ENCODE data around the gene RNF187. TPM values are rescaled to one million over a fixed set of nuclear protein-coding genes. Genes with fewer than 3 reads are reported as not detected.

RNF187 gene
- total and polyA plus RNA-seq, 2 of the 13 experiments (the other 11 are each of a cell fraction or from before 2014, with no cell fraction given), result 41.3 to 59.4 TPM

- TF ChIP-seq ZSCAN21 (CRISPR knock-in tag; IDR thresholded peaks at IDR 0.05; ENCODE audit: borderline replicate concordance) (no peak), ZNF746 (CRISPR knock-in tag; IDR thresholded peaks at IDR 0.05) (no peak), ATF7 (IDR thresholded peaks at IDR 0.05) (no peak), ATF7 (CRISPR knock-in tag; IDR thresholded peaks at IDR 0.05) (no peak), ZNF354B (CRISPR knock-in tag; IDR thresholded peaks at IDR 0.05) (no peak), KLF6 (CRISPR knock-in tag; IDR thresholded peaks at IDR 0.05) (no peak)
Observed at GRCh38 chr1:228493141-228494043, 6.2 kb downstream of the RNF187 start (continued).

- ChIA-PET POLR2A (no interaction called here), CTCF (ENCODE audit: low intra/inter-chr PET ratio, low total read pairs) (no interaction called here)
- H3K4me3 ChIP-seq (replicated peaks in 1 of 3; ENCODE audit: insufficient read depth in 1 of 3, low read depth in 2 of 3, low read length in 3 of 3), result no peak overlapping the region
- intact Hi-C loops (cut with micrococcal nuclease; ENCODE audit: unreplicated experiment), result no loop called here
- FAIRE-seq (no peak), DNase-seq (ENCODE audit: low spot score) (no peak), ATAC-seq (no peak)
- H3K4me1 ChIP-seq (ENCODE audit: insufficient read depth, low read length), result peaks cover 21% of the 10 kb centered on the region
- no peaks in the 10 kb centered on the region for H3K9me3 ChIP-seq (ENCODE audit: low read length)
- no TSS peak for BruUV-seq (replicated peaks)
- 96% methylated on average over 8 of the region's 9 CpGs for WGBS (ENCODE audit: low lambda C conversion rate)
- no peak overlapping the region for H3K27ac ChIP-seq (ENCODE audit: extremely low read length, insufficient read depth, low read length)
- H3K4me2 ChIP-seq (ENCODE audit: low read depth, low read length), result no peak overlapping the region
- no peaks in the 10 kb centered on the region for H3K27me3 ChIP-seq (ENCODE audit: control insufficient read depth in 1 of 2, insufficient read depth in 2 of 2, low read length in 2 of 2)
- H2AFZ ChIP-seq (ENCODE audit: low read length), result no peak overlapping the region
- TF ChIP-seq NRL (CRISPR knock-in tag; IDR thresholded peaks at IDR 0.05; ENCODE audit: borderline replicate concordance) (no peak), ZNF331 (CRISPR knock-in tag; IDR thresholded peaks at IDR 0.05) (no peak), CBX2 (IDR thresholded peaks at IDR 0.05; ENCODE audit: low read depth, low read length) (no peak), CBX2 (CRISPR knock-in tag; IDR thresholded peaks at IDR 0.05; ENCODE audit: low read depth) (no peak), ZFP62 (CRISPR knock-in tag; IDR thresholded peaks at IDR 0.05) (no peak), CBX1 (IDR thresholded peaks at IDR 0.05; ENCODE audit: low read depth) (no peak)
- peaks cover 11 to 39% of the 10 kb centered on the region in 2 experiments; a peak in 4 of 5 replicates for H3K36me3 ChIP-seq (replicated peaks in 1 of 2; ENCODE audit: control insufficient read depth in 1 of 2, insufficient read depth in 2 of 2, low read length in 2 of 2)
- no peaks in the 10 kb centered on the region for H4K20me1 ChIP-seq (ENCODE audit: insufficient read depth, low read length)
- H3K9ac ChIP-seq (ENCODE audit: insufficient read depth, low read depth, low read length), result no peak overlapping the region
- H3K79me2 ChIP-seq (ENCODE audit: insufficient read depth, low read length), result peaks cover 2% of the 10 kb centered on the region
- in situ Hi-C loops (cut with HindIII; ENCODE audit: extremely low pct_ligation_motif_present, low pct_unique_long_range_greater_than_20kb), result no loop called here
Observed at GRCh38 chr1:228494044-228494353, 6.8 kb downstream of the RNF187 start.
